Liver (tissue), 9 donors: ENCODE results near the gene MEF2D. TPM values are rescaled to one million over a fixed set of nuclear protein-coding genes. Genes with fewer than 3 reads are reported as not detected.

ENCODE experiments used
- DNase-seq: peaks from one replicate; pipeline ENCODE4 v3.0.0-alpha.2; 2017; ENCODE audit warnings: low spot score
- H3K27ac ChIP-seq, 2 donors: one replicate each; pipeline ENCODE4 v1.7.0; 2013; ENCODE audit warnings: inconsistent platforms in 2 of 2, low read length in 2 of 2, control low read depth in 1 of 2, low read depth in 1 of 2, mild to moderate bottlenecking in 1 of 2
- H3K27me3 ChIP-seq, 4 donors: one replicate each; pipeline versions ENCODE4 v1.6.1 to v1.7.0; 2013; ENCODE audit warnings: low read length in 3 of 4, inconsistent platforms in 1 of 4, mild to moderate bottlenecking in 1 of 4, moderate library complexity in 1 of 4; ENCODE audit not compliant: control insufficient read depth in 4 of 4, insufficient read depth in 4 of 4
- H3K36me3 ChIP-seq, 4 donors: one replicate each; pipeline versions ENCODE4 v1.6.1 to v1.7.0; 2013; ENCODE audit warnings: low read length in 3 of 4, mild to moderate bottlenecking in 3 of 4, low read depth in 1 of 4, moderate library complexity in 1 of 4; ENCODE audit not compliant: control insufficient read depth in 4 of 4, insufficient read depth in 3 of 4
- H3K4me1 ChIP-seq, 4 donors: one replicate each; pipeline versions ENCODE4 v1.6.1 to v1.7.0; 2013; ENCODE audit warnings: low read length in 3 of 4, mild to moderate bottlenecking in 3 of 4, moderate library complexity in 1 of 4; ENCODE audit not compliant: control insufficient read depth in 4 of 4, insufficient read depth in 4 of 4
- H3K4me3 ChIP-seq, 3 donors: one replicate each; pipeline versions ENCODE4 v1.6.1 to v1.7.0; 2013; ENCODE audit warnings: low read length in 3 of 3, control low read depth in 1 of 3, low read depth in 1 of 3, mild to moderate bottlenecking in 1 of 3
- H3K9ac ChIP-seq, 2 donors: one replicate each; pipeline ENCODE4 v1.7.0; 2013; ENCODE audit warnings: low read length in 2 of 2, mild to moderate bottlenecking in 2 of 2, moderate library complexity in 2 of 2, control low read depth in 1 of 2, low read depth in 1 of 2
- H3K9me3 ChIP-seq, 4 donors: one replicate each; pipeline versions ENCODE4 v1.6.1 to v1.7.0; 2013; ENCODE audit warnings: low read length in 3 of 4; ENCODE audit not compliant: control insufficient read depth in 4 of 4
- ATF3 ChIP-seq: IDR thresholded peaks from 2 replicates; pipeline ENCODE4 v1.6.1; 2016; ENCODE audit warnings: antibody characterized with exemption
- EGR1 ChIP-seq, 2 donors: IDR thresholded peaks; 2 replicates each; pipeline ENCODE4 v1.6.1; 2016 to 2018; ENCODE audit warnings: antibody characterized with exemption in 2 of 2, low read depth in 2 of 2
- FOXA1 ChIP-seq: IDR thresholded peaks from 2 replicates; pipeline ENCODE4 v1.6.1; 2016; ENCODE audit warnings: antibody characterized with exemption
- FOXA2 ChIP-seq: IDR thresholded peaks from 2 replicates; pipeline ENCODE4 v1.6.1; 2016; ENCODE audit warnings: antibody characterized with exemption
- GABPA ChIP-seq, 2 donors: IDR thresholded peaks in 1 of 2; conservative IDR thresholded peaks in 1 of 2; 2 replicates each; pipeline ENCODE4 v1.6.1; 2016; ENCODE audit warnings: antibody characterized with exemption in 2 of 2, mild to moderate bottlenecking in 1 of 2, moderate library complexity in 1 of 2
- HNF4A ChIP-seq, 2 donors: conservative IDR thresholded peaks; 2 replicates each; pipeline ENCODE4 v1.6.1; 2016; ENCODE audit warnings: antibody characterized with exemption in 2 of 2, mild to moderate bottlenecking in 2 of 2
- HNF4G ChIP-seq: IDR thresholded peaks from 2 replicates; pipeline ENCODE4 v1.6.1; 2016; ENCODE audit warnings: antibody characterized with exemption
- JUND ChIP-seq, 2 donors: IDR thresholded peaks; 2 replicates each; pipeline ENCODE4 v1.6.1; 2016; ENCODE audit warnings: antibody characterized with exemption in 2 of 2
- MAX ChIP-seq: IDR thresholded peaks from 2 replicates; pipeline ENCODE4 v1.6.1; 2016; ENCODE audit warnings: antibody characterized with exemption
- NR2F2 ChIP-seq: IDR thresholded peaks from 2 replicates; pipeline ENCODE4 v1.6.1; 2016; ENCODE audit warnings: antibody characterized with exemption
- RAD21 ChIP-seq, 2 donors: IDR thresholded peaks; 2 replicates each; pipeline ENCODE4 v1.6.1; 2016; ENCODE audit warnings: antibody characterized with exemption in 2 of 2, mild to moderate bottlenecking in 2 of 2
- RXRA ChIP-seq, 2 donors: IDR thresholded peaks; 2 replicates each; pipeline ENCODE4 v1.6.1; 2017 to 2018; ENCODE audit warnings: antibody characterized with exemption in 2 of 2, mild to moderate bottlenecking in 1 of 2
- SP1 ChIP-seq: IDR thresholded peaks from 2 replicates; pipeline ENCODE4 v1.6.1; 2018; ENCODE audit warnings: antibody characterized with exemption, mild to moderate bottlenecking
- TAF1 ChIP-seq: conservative IDR thresholded peaks from 2 replicates; pipeline ENCODE4 v1.6.1; 2016; ENCODE audit warnings: antibody characterized with exemption, mild to moderate bottlenecking
- YY1 ChIP-seq: IDR thresholded peaks from 2 replicates; pipeline ENCODE4 v1.6.1; 2016; ENCODE audit warnings: antibody characterized with exemption, mild to moderate bottlenecking
- WGBS: extraction: QIAGEN DNeasy Blood & Tissue Kit; methylation state at CpG from one replicate; pipeline ENCODE4 v1.1.7; 2013; 5-methylcytosine and 5-hydroxymethylcytosine counted together
- polyA plus RNA-seq, 2 donors: library from polyadenylated mRNA; stranded (reverse) in 1 of 2; unstranded in 1 of 2; fragments of 200-250 nt in 1 of 2; fragments of >200 nt in 1 of 2; fragmentation: Nextera tagmentation in 1 of 2; extraction: Ambion mirVana in 1 of 2; gene quantifications; one replicate each; pipeline versions ENCODE4 v1.2.1 to v1.2.3, GENCODE V29; 2013 to 2015
- total RNA-seq, 2 donors: library from RNA; depleted of rRNA; stranded (reverse); fragments of >200 nt; gene quantifications; one replicate each; pipeline ENCODE4 v1.2.3, GENCODE V29; 2014
- TF ChIP-seq, protein P1 (sequence below): IDR thresholded peaks from 2 replicates; pipeline ENCODE4 v1.6.1; 2016; ENCODE audit warnings: antibody characterized with exemption
- TF ChIP-seq, protein P2 (sequence below): fragments of 150-350 bp; IDR thresholded peaks from 2 replicates; pipeline ENCODE4 v1.5.1; 2017; ENCODE audit warnings: improper control_type of control experiment, low read depth, low read length; ENCODE audit not compliant: missing input control
- TF ChIP-seq, protein P3 (sequence below): IDR thresholded peaks from 2 replicates; pipeline ENCODE4 v1.6.1; 2016; ENCODE audit warnings: antibody characterized with exemption, mild to moderate bottlenecking
- donor health status: healthy.
- donor health status: healthy.
- donor health status: healthy.
- donor health status: healthy.
- donor health status: healthy.

The MEF2D gene
- total and polyA plus RNA-seq, 4 donors = 3.4 to 7.6 (median 5.5) TPM

GRCh38 chr1:156467906-156468305 is 32.7 kb downstream of the MEF2D start:
- Histone ChIP-seq H3K4me3 (no peak overlapping the region), H3K9me3 (no peaks in the 10 kb centered on the region), H3K36me3 (peaks cover 18 to 27% (median 21%) of the 10 kb centered on the region in 4 donors), H3K9ac (no peak overlapping the region), H3K4me1 (peaks cover 7 to 15% (median 11%) of the 10 kb centered on the region in 4 donors), H3K27ac (no peak overlapping the region), H3K27me3 (no peaks in the 10 kb centered on the region)
- DNase-seq = no peak
- TF ChIP-seq TAF1 = no peak
- TF ChIP-seq EGR1 (IDR thresholded peaks at IDR 0.05; ENCODE audit: low read depth in 2 of 2) = no peak
- TF ChIP-seq ATF3 = no peak
- TF ChIP-seq, protein P1, sequence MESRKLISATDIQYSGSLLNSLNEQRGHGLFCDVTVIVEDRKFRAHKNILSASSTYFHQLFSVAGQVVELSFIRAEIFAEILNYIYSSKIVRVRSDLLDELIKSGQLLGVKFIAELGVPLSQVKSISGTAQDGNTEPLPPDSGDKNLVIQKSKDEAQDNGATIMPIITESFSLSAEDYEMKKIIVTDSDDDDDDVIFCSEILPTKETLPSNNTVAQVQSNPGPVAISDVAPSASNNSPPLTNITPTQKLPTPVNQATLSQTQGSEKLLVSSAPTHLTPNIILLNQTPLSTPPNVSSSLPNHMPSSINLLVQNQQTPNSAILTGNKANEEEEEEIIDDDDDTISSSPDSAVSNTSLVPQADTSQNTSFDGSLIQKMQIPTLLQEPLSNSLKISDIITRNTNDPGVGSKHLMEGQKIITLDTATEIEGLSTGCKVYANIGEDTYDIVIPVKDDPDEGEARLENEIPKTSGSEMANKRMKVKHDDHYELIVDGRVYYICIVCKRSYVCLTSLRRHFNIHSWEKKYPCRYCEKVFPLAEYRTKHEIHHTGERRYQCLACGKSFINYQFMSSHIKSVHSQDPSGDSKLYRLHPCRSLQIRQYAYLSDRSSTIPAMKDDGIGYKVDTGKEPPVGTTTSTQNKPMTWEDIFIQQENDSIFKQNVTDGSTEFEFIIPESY = no peak
- no peak for TF ChIP-seq HNF4G
- no peak for TF ChIP-seq HNF4A (conservative IDR thresholded peaks at IDR 0.05)
- TF ChIP-seq NR2F2 = no peak
- TF ChIP-seq, protein P2, sequence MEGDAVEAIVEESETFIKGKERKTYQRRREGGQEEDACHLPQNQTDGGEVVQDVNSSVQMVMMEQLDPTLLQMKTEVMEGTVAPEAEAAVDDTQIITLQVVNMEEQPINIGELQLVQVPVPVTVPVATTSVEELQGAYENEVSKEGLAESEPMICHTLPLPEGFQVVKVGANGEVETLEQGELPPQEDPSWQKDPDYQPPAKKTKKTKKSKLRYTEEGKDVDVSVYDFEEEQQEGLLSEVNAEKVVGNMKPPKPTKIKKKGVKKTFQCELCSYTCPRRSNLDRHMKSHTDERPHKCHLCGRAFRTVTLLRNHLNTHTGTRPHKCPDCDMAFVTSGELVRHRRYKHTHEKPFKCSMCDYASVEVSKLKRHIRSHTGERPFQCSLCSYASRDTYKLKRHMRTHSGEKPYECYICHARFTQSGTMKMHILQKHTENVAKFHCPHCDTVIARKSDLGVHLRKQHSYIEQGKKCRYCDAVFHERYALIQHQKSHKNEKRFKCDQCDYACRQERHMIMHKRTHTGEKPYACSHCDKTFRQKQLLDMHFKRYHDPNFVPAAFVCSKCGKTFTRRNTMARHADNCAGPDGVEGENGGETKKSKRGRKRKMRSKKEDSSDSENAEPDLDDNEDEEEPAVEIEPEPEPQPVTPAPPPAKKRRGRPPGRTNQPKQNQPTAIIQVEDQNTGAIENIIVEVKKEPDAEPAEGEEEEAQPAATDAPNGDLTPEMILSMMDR = no peak
- TF ChIP-seq FOXA2 = no peak
- TF ChIP-seq FOXA1 = no peak
- no peak for TF ChIP-seq MAX
- no peak for TF ChIP-seq YY1
- no peak for TF ChIP-seq SP1
- no peak for TF ChIP-seq RAD21 (IDR thresholded peaks at IDR 0.05)
- TF ChIP-seq, protein P3, sequence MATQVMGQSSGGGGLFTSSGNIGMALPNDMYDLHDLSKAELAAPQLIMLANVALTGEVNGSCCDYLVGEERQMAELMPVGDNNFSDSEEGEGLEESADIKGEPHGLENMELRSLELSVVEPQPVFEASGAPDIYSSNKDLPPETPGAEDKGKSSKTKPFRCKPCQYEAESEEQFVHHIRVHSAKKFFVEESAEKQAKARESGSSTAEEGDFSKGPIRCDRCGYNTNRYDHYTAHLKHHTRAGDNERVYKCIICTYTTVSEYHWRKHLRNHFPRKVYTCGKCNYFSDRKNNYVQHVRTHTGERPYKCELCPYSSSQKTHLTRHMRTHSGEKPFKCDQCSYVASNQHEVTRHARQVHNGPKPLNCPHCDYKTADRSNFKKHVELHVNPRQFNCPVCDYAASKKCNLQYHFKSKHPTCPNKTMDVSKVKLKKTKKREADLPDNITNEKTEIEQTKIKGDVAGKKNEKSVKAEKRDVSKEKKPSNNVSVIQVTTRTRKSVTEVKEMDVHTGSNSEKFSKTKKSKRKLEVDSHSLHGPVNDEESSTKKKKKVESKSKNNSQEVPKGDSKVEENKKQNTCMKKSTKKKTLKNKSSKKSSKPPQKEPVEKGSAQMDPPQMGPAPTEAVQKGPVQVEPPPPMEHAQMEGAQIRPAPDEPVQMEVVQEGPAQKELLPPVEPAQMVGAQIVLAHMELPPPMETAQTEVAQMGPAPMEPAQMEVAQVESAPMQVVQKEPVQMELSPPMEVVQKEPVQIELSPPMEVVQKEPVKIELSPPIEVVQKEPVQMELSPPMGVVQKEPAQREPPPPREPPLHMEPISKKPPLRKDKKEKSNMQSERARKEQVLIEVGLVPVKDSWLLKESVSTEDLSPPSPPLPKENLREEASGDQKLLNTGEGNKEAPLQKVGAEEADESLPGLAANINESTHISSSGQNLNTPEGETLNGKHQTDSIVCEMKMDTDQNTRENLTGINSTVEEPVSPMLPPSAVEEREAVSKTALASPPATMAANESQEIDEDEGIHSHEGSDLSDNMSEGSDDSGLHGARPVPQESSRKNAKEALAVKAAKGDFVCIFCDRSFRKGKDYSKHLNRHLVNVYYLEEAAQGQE = no peak
- WGBS = 95% methylated on average over 18 of the region's 18 CpGs

- no peak overlapping the region for H3K27ac ChIP-seq
- H3K27me3 ChIP-seq = no peaks in the 10 kb centered on the region
- 89% methylated on average over 9 of the region's 9 CpGs for WGBS
- peaks cover 18 to 27% (median 21%) of the 10 kb centered on the region in 4 donors for H3K36me3 ChIP-seq
- H3K9me3 ChIP-seq = no peaks in the 10 kb centered on the region
- DNase-seq = no peak
- H3K4me3 ChIP-seq = no peak overlapping the region
- H3K4me1 ChIP-seq = peaks cover 6 to 13% (median 9%) of the 10 kb centered on the region in 4 donors
- H3K9ac ChIP-seq = no peak overlapping the region
- TF ChIP-seq HNF4A (conservative IDR thresholded peaks at IDR 0.05) = no peak
- no peak for TF ChIP-seq EGR1 (IDR thresholded peaks at IDR 0.05; ENCODE audit: low read depth in 2 of 2)
- TF ChIP-seq NR2F2 = no peak
- TF ChIP-seq, protein P1 = no peak
- TF ChIP-seq JUND (IDR thresholded peaks at IDR 0.05) = no peak
- TF ChIP-seq RAD21 (IDR thresholded peaks at IDR 0.05) = no peak
- no peak for TF ChIP-seq RXRA (IDR thresholded peaks at IDR 0.05)
- TF ChIP-seq GABPA (IDR thresholded peaks at IDR 0.05 in 1 of 2, conservative IDR thresholded peaks at IDR 0.05 in 1 of 2) = no peak
- TF ChIP-seq HNF4G = no peak
- no peak for TF ChIP-seq SP1
- TF ChIP-seq, protein P2 = no peak
- no peak for TF ChIP-seq FOXA2
- no peak for TF ChIP-seq TAF1
Observed at GRCh38 chr1:156467385-156467784, 33.2 kb downstream of the MEF2D start.
